H1 (cell line): Measurements from ENCODE around the gene ITLN1. TPM values are rescaled to one million over a fixed set of nuclear protein-coding genes. Genes with fewer than 3 reads are reported as not detected.

ENCODE experiments used
- CTCF ChIA-PET: fragments of 300-600 bp; sonication (Branson Sonifier 250); formaldehyde crosslinking; loops from one replicate; lab custom pipeline; 2021; ENCODE audit not compliant: partially characterized antibody; lab: Charles Lee
- POLR2A ChIA-PET: fragments of 300-600 bp; sonication (Branson Sonifier 250); formaldehyde crosslinking; loops from one replicate; lab custom pipeline; 2021; ENCODE audit warnings: inconsistent platforms; ENCODE audit not compliant: partially characterized antibody; lab: Charles Lee
- DNase-seq, 2 experiments: peaks; one replicate each; pipeline versions ENCODE4 v3.0.0 to v3.0.0-alpha.2; 2010 to 2022; ENCODE audit warnings: low spot score in 2 of 2, low read depth in 1 of 2, mixed read lengths in 1 of 2
- FAIRE-seq: peaks from 2 replicates; lab custom pipeline; 2011; peaks lifted over from hg19 to GRCh38; lab: Jason Lieb, UNC
- H2AFZ ChIP-seq: 2 replicates; pipeline ENCODE4 v1.8.1; 2012; ENCODE audit warnings: low read length, inconsistent platforms
- H2AK5ac ChIP-seq: 2 replicates; pipeline ENCODE4 v1.6.1; 2013; ENCODE audit warnings: low read depth, low read length
- H2BK120ac ChIP-seq: replicated peaks from 2 replicates; pipeline ENCODE3; 2013; ENCODE audit warnings: low read depth, low read length, inconsistent platforms
- H2BK12ac ChIP-seq: 2 replicates; pipeline ENCODE4 v1.6.1; 2013; ENCODE audit warnings: low read depth, low read length
- H2BK15ac ChIP-seq: 2 replicates; pipeline ENCODE4 v1.6.1; 2013; ENCODE audit warnings: low read length
- H2BK20ac ChIP-seq: 2 replicates; pipeline ENCODE4 v1.6.1; 2013; ENCODE audit warnings: low read length
- H2BK5ac ChIP-seq: 2 replicates; pipeline ENCODE4 v1.6.1; 2013; ENCODE audit warnings: low read depth, low read length
- H3K14ac ChIP-seq: 2 replicates; pipeline ENCODE4 v1.6.1; 2013; ENCODE audit warnings: inconsistent platforms; ENCODE audit not compliant: insufficient read length
- H3K18ac ChIP-seq: 2 replicates; pipeline ENCODE4 v1.6.1; 2013; ENCODE audit warnings: low read length; ENCODE audit errors: extremely low read depth
- H3K23ac ChIP-seq: 2 replicates; pipeline ENCODE4 v1.6.1; 2013; ENCODE audit warnings: inconsistent platforms; ENCODE audit not compliant: insufficient read length
- H3K23me2 ChIP-seq: 2 replicates; pipeline ENCODE4 v1.6.1; 2013; ENCODE audit warnings: low read depth, low read length
- H3K27ac ChIP-seq: 2 replicates; pipeline ENCODE4 v1.6.1; 2011; ENCODE audit warnings: low read depth, low read length, inconsistent platforms
- H3K27me3 ChIP-seq, 4 experiments: replicated peaks in 1 of 4; 1 replicate in 1 of 4; 2 replicates in 3 of 4; pipeline versions ENCODE4 v1.6.1 to v1.8.1; 2011 to 2013; ENCODE audit warnings: low read length in 3 of 4, mild to moderate bottlenecking in 3 of 4, inconsistent platforms in 2 of 4, mixed read lengths in 2 of 4, moderate library complexity in 1 of 4; ENCODE audit not compliant: control insufficient read depth in 3 of 4, insufficient read depth in 3 of 4; ENCODE audit errors: extremely low read depth in 1 of 4
- H3K36me3 ChIP-seq, 4 experiments: 2 replicates each; pipeline versions ENCODE4 v1.6.1 to v1.8.1; 2011 to 2013; ENCODE audit warnings: mild to moderate bottlenecking in 4 of 4, low read length in 3 of 4, moderate library complexity in 2 of 4, control low read depth in 1 of 4, inconsistent platforms in 1 of 4; ENCODE audit not compliant: insufficient read depth in 4 of 4, control insufficient read depth in 2 of 4
- H3K4ac ChIP-seq: replicated peaks from 2 replicates; pipeline ENCODE3; 2013; ENCODE audit warnings: low read length, low read depth, mixed read lengths, inconsistent platforms; ENCODE audit not compliant: insufficient read length
- H3K4me1 ChIP-seq, 4 experiments: replicated peaks in 1 of 4; 1 replicate in 1 of 4; 2 replicates in 3 of 4; pipeline versions ENCODE4 v1.6.1 to v1.8.1; 2011 to 2013; ENCODE audit warnings: low read length in 3 of 4, inconsistent platforms in 2 of 4, mixed read lengths in 1 of 4; ENCODE audit not compliant: insufficient read depth in 4 of 4, control insufficient read depth in 3 of 4
- H3K4me2 ChIP-seq, 2 experiments: 2 replicates each; pipeline versions ENCODE4 v1.6.1 to v1.8.1; 2011 to 2013; ENCODE audit warnings: low read depth in 2 of 2, low read length in 2 of 2, control low read depth in 1 of 2, inconsistent platforms in 1 of 2, mild to moderate bottlenecking in 1 of 2; ENCODE audit not compliant: insufficient read depth in 1 of 2
- H3K4me3 ChIP-seq, 4 experiments: fragments of 200-600, 300-600 bp in 1 of 4; sonication (generic), shearing (Covaris generic), sonication (Bioruptor Twin) in 1 of 4; 2 replicates each; pipeline versions ENCODE4 v1.5.1 to v1.8.1; 2011 to 2016; ENCODE audit warnings: low read length in 4 of 4, low read depth in 3 of 4, control low read depth in 2 of 4, inconsistent platforms in 2 of 4, mild to moderate bottlenecking in 2 of 4, mixed read lengths in 1 of 4, moderate library complexity in 1 of 4; ENCODE audit not compliant: insufficient read depth in 2 of 4; ENCODE audit errors: extremely low read depth in 1 of 4
- H3K56ac ChIP-seq: replicated peaks from 2 replicates; pipeline ENCODE3; 2013; ENCODE audit warnings: low read depth, mild to moderate bottlenecking, mixed read lengths, low read length, inconsistent platforms; ENCODE audit not compliant: insufficient read length
- H3K79me1 ChIP-seq: 2 replicates; pipeline ENCODE4 v1.6.1; 2013; ENCODE audit warnings: low read depth, low read length, control low read depth
- H3K79me2 ChIP-seq, 2 experiments: 2 replicates each; pipeline versions ENCODE4 v1.6.1 to v1.8.1; 2012 to 2013; ENCODE audit warnings: low read length in 2 of 2, mild to moderate bottlenecking in 2 of 2, inconsistent platforms in 1 of 2; ENCODE audit not compliant: insufficient read depth in 2 of 2, control insufficient read depth in 1 of 2
- H3K9ac ChIP-seq, 4 experiments: replicated peaks in 1 of 4; 1 replicate in 1 of 4; 2 replicates in 3 of 4; pipeline versions ENCODE4 v1.6.1 to v1.8.1; 2011 to 2013; ENCODE audit warnings: low read depth in 3 of 4, low read length in 3 of 4, control low read depth in 2 of 4, mild to moderate bottlenecking in 2 of 4, moderate library complexity in 2 of 4, inconsistent platforms in 1 of 4; ENCODE audit errors: extremely low read depth in 1 of 4
- H3K9me3 ChIP-seq, 2 experiments: 2 replicates each; pipeline versions ENCODE4 v1.6.1 to v1.8.1; 2012 to 2013; ENCODE audit warnings: mild to moderate bottlenecking in 2 of 2, moderate library complexity in 2 of 2, control low read depth in 1 of 2, inconsistent platforms in 1 of 2, low read depth in 1 of 2, low read length in 1 of 2, mixed read lengths in 1 of 2; ENCODE audit not compliant: insufficient read depth in 2 of 2
- H4K20me1 ChIP-seq, 2 experiments: replicated peaks in 1 of 2; 2 replicates each; pipeline versions ENCODE3 to v1.8.1; 2011 to 2013; ENCODE audit warnings: inconsistent platforms in 2 of 2, low read length in 2 of 2, mild to moderate bottlenecking in 1 of 2; ENCODE audit not compliant: insufficient read depth in 2 of 2, control insufficient read depth in 1 of 2
- H4K5ac ChIP-seq: 2 replicates; pipeline ENCODE4 v1.6.1; 2013; ENCODE audit warnings: low read length, low read depth, mixed read lengths, inconsistent platforms; ENCODE audit not compliant: insufficient read length
- H4K8ac ChIP-seq: 2 replicates; pipeline ENCODE4 v1.8.0; 2013; ENCODE audit warnings: mild to moderate bottlenecking, moderate library complexity, low read length, inconsistent platforms; ENCODE audit not compliant: insufficient read depth; ENCODE audit errors: extremely low read depth
- H4K91ac ChIP-seq: replicated peaks from 2 replicates; pipeline ENCODE3; 2013; ENCODE audit warnings: low read length, mixed read lengths, inconsistent platforms; ENCODE audit not compliant: insufficient read length
- CBX5 ChIP-seq: fragments of 300-800, 300-1000 bp; sonication (generic); IDR thresholded peaks from 2 replicates; pipeline ENCODE4 v1.7.1; 2016; ENCODE audit warnings: antibody characterized with exemption, low read length, low read depth
- CBX8 ChIP-seq: fragments of 300-800, 300-1000 bp; sonication (generic); IDR thresholded peaks from 2 replicates; pipeline ENCODE4 v1.7.1; 2016; ENCODE audit warnings: low read depth, low read length, borderline replicate concordance
- CREB1 ChIP-seq: IDR thresholded peaks from 2 replicates; pipeline ENCODE4 v1.6.1; 2012; ENCODE audit warnings: inconsistent platforms
- EGR1 ChIP-seq: IDR thresholded peaks from 2 replicates; pipeline ENCODE4 v1.6.1; 2011; ENCODE audit warnings: low read depth, low read length, borderline replicate concordance
- EP300 ChIP-seq, 2 experiments: IDR thresholded peaks; 1 replicate in 1 of 2; 2 replicates in 1 of 2; pipeline ENCODE4 v1.6.1; 2011 to 2012; ENCODE audit warnings: low read depth in 2 of 2, low read length in 2 of 2, mild to moderate bottlenecking in 2 of 2, borderline replicate concordance in 1 of 2, inconsistent platforms in 1 of 2, moderate library complexity in 1 of 2
- GABPA ChIP-seq: IDR thresholded peaks from 2 replicates; pipeline ENCODE4 v1.6.1; 2011; ENCODE audit warnings: mild to moderate bottlenecking, low read length, moderate library complexity, borderline replicate concordance; ENCODE audit not compliant: insufficient read depth
- GTF2F1 ChIP-seq: IDR thresholded peaks from 2 replicates; pipeline ENCODE4 v1.6.1; 2012; ENCODE audit warnings: low read depth, low read length, improper control_type of control experiment, borderline replicate concordance
- KDM4A ChIP-seq: IDR thresholded peaks from one replicate; pipeline ENCODE4 v1.7.1; 2012; ENCODE audit warnings: low read depth, mild to moderate bottlenecking, moderate library complexity, low read length, inconsistent platforms; ENCODE audit not compliant: severe bottlenecking
- KDM5A ChIP-seq: fragments of 200-600 bp; IDR thresholded peaks from 2 replicates; pipeline ENCODE4 v1.7.1; 2012; ENCODE audit warnings: mild to moderate bottlenecking, low read length, inconsistent platforms, mixed read lengths
- NANOG ChIP-seq: IDR thresholded peaks from 2 replicates; pipeline ENCODE4 v1.6.1; 2011; ENCODE audit warnings: low read length, low read depth, mild to moderate bottlenecking, inconsistent platforms; ENCODE audit not compliant: insufficient read depth, poor library complexity, severe bottlenecking
- POLR2A ChIP-seq, 2 experiments: IDR thresholded peaks; 1 replicate in 1 of 2; 2 replicates in 1 of 2; pipeline ENCODE4 v1.6.1; 2011; ENCODE audit warnings: low read depth in 2 of 2, low read length in 2 of 2, mild to moderate bottlenecking in 2 of 2; ENCODE audit errors: control extremely low read depth in 1 of 2
- SP2 ChIP-seq: IDR thresholded peaks from 2 replicates; pipeline ENCODE4 v1.6.1; 2012; ENCODE audit warnings: mild to moderate bottlenecking, low read length, inconsistent platforms
- SRF ChIP-seq: IDR thresholded peaks from 2 replicates; pipeline ENCODE4 v1.6.1; 2011; ENCODE audit warnings: mild to moderate bottlenecking, low read depth, low read length, moderate library complexity
- SUZ12 ChIP-seq: fragments of 200-600 bp; sonication (generic); IDR thresholded peaks from 2 replicates; pipeline ENCODE4 v1.6.1; 2012; ENCODE audit warnings: mild to moderate bottlenecking, inconsistent platforms, low read length, moderate library complexity, mixed read lengths
- WGBS, 2 experiments: shearing (Covaris generic) in 1 of 2; methylation state at CpG; one replicate each; pipeline versions ENCODE4 v1.1.6 to v1.1.7; 2013 to 2015; ENCODE audit warnings: low lambda C conversion rate in 2 of 2, mixed read lengths in 2 of 2, inconsistent platforms in 1 of 2, low coverage in 1 of 2, missing lambda C conversion rate in 1 of 2; ENCODE audit not compliant: insufficient replicate concordance in 2 of 2, insufficient coverage in 1 of 2, insufficient read length in 1 of 2; ENCODE audit errors: extremely low coverage in 1 of 2, missing lambda C conversion rate in 1 of 2; 5-methylcytosine and 5-hydroxymethylcytosine counted together
- polyA plus RNA-seq, 7 experiments: library from polyadenylated mRNA; depleted of rRNA in 3 of 7; stranded (reverse) in 5 of 7; unstranded in 2 of 7; fragments of >200 nt in 5 of 7; fragments of 200-250 nt in 2 of 7; gene quantifications; 1 replicate in 5 of 7; 2 replicates in 1 of 7; 4 replicates in 1 of 7; pipeline versions ENCODE4 v1.2.1 to v1.2.3, GENCODE V29; 2011 to 2013; ENCODE audit warnings: missing spikeins in 2 of 7, mixed read lengths in 2 of 7
- total RNA-seq: library from RNA; stranded (reverse); fragmentation: NEBNext Ultra II Directional; extraction: Animal tissue kit (Norgen Biotek cat#: 25700); gene quantifications from 2 replicates; pipeline ENCODE4 v1.2.1, GENCODE V29; 2021

Gene ITLN1
- total and polyA plus RNA-seq, 2 of the 8 experiments (the other 6 are each of a cell fraction or from before 2014, with no cell fraction given) = not detected

GRCh38 chr1:160837558-160838205, 47.3 kb downstream of the ITLN1 start:
- H3K4me3 ChIP-seq = no peak overlapping the region
- H3K4me2 ChIP-seq = no peak overlapping the region
- no peaks in the 10 kb centered on the region for H3K79me2 ChIP-seq
- no peak overlapping the region for H3K23ac ChIP-seq
- H4K20me1 ChIP-seq = no peaks in the 10 kb centered on the region
- H2AFZ ChIP-seq = no peak overlapping the region
- no peak overlapping the region for H2BK20ac ChIP-seq
- WGBS, 2 experiments = 80% methylated on average over 9 of the region's 9 CpGs; no CpG with 5 or more reads in 1 of the 2 experiments
- no peaks in the 10 kb centered on the region for H3K23me2 ChIP-seq
- ChIA-PET CTCF (interaction anchor here (1.0 to 13.0 kb wide), 13 partner anchors 16 to 160 kb away, joined by 3 to 219 read pairs (median 7); partner anchors contain the start of genes CD244, ITLN1 and ITLN2), POLR2A (interaction anchor here (0.5 to 0.6 kb wide), 2 partner anchors 177 kb away, joined by 3 read pairs; no protein-coding TSS in a partner anchor)
- H3K18ac ChIP-seq = no peak overlapping the region
- H2AK5ac ChIP-seq = no peak overlapping the region
- no peak overlapping the region for H4K5ac ChIP-seq
- H3K27ac ChIP-seq = no peak overlapping the region
- no peak overlapping the region for H2BK5ac ChIP-seq
- peaks cover 0 to 3% (median 0%) of the 10 kb centered on the region in 4 experiments; a peak in 2 of 7 replicates for H3K4me1 ChIP-seq
- no peak overlapping the region for H3K14ac ChIP-seq
- DNase-seq = no peak
- H2BK15ac ChIP-seq = no peak overlapping the region
- no peak overlapping the region for H4K91ac ChIP-seq
- H3K79me1 ChIP-seq = no peaks in the 10 kb centered on the region
- H3K36me3 ChIP-seq = no peaks in the 10 kb centered on the region
- no peak overlapping the region for H4K8ac ChIP-seq
- H3K9ac ChIP-seq = no peak overlapping the region
- no peak overlapping the region for H2BK120ac ChIP-seq
- H3K9me3 ChIP-seq = no peaks in the 10 kb centered on the region
- no peak overlapping the region for H3K56ac ChIP-seq
- FAIRE-seq = no peak
- no peaks in the 10 kb centered on the region; a peak in 1 of 7 replicates for H3K27me3 ChIP-seq
- no peak overlapping the region for H3K4ac ChIP-seq
- no peak overlapping the region for H2BK12ac ChIP-seq
- TF ChIP-seq SRF (no peak), EP300 (IDR thresholded peaks at IDR 0.05; ENCODE audit: borderline replicate concordance in 1 of 2, low read depth in 2 of 2, low read length in 2 of 2) (no peak), POLR2A (IDR thresholded peaks at IDR 0.05; ENCODE audit: control extremely low read depth in 1 of 2, low read depth in 2 of 2, low read length in 2 of 2) (no peak), CBX8 (no peak), CBX5 (no peak), EGR1 (no peak), KDM4A (no peak), GTF2F1 (no peak), CREB1 (no peak), NANOG (no peak), SUZ12 (no peak), KDM5A (no peak), GABPA (no peak), SP2 (no peak)
